GM20431 (cell line): Measurements from ENCODE around the gene MAML2.
"Not testable (repeated sequence)": the region's sequence is repeated elsewhere in the genome, so short reads cannot be mapped to it uniquely, and the experiment has no call there.

Experiments used
- in situ Hi-C: fragments of 300-500 bp; cut with MseI, MboI; formaldehyde crosslinking; loops from one replicate; pipeline ENCODE4 v1.15.0; 2020; ENCODE audit warnings: low sequenced_read_pairs; ENCODE audit not compliant: unreplicated experiment

Gene MAML2

DNA sequence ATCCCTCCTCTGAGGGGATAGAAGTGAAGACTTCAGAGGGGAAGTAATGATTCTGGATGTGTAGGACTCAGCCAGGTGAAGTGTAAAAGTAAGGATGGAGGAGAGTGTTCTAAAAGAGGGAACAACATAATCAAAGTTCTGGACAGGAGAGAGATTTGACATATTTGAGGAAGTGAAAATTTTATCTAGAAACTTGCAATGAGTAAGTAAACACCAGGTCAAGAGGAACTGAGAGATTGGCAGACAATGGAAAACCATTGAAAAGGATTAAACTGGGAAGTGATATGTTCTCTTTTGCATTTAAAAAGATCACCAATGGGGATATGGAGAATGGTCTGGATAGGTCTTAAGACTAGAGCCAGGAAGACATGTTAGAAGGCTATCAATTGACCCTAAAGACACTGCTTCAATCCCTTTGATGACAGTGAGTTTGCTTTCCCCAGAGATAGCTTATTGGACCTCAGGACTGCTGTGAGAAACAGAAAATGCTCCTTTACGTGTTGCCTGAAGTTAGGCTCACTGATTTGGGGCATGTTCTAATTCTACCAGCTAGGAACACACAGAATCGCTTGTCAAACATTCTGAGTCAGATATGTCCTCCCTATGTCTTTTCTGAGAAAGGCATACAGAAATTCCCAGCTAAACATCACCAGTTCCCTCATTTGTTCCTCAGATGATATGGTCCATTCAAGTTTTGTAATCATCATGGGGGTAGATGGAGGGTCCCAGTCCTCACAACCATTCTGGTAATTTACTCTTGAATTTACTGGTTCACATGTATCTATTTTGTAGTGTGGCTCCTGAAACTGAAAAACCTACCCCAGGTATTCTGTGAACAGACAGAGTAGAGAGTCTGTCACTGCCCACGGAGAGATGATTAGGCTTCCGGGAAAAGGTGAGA lies 144.9 kb downstream of the MAML2 start:
- in situ Hi-C loops = no loop called here

DNA sequence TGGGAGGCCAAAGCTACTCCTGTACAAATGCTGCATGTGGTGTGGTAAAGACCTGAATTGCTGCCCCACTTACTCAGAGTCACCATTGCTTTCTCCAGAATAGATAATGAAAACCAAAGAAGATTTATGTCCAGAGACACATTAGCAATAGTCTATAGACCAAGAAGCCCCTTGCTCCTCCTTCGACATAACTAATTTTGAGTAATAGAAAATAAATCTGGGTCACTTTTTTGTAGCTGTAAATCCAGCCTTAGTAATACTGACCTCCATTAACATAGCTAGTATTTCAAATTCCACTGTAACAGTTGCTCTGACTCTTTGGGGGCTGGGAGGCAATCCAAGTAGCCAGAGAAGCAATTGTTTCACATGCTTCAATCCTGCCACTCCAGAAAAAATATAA lies 145.9 kb downstream of the MAML2 start:
- in situ Hi-C loops = no loop called here

DNA sequence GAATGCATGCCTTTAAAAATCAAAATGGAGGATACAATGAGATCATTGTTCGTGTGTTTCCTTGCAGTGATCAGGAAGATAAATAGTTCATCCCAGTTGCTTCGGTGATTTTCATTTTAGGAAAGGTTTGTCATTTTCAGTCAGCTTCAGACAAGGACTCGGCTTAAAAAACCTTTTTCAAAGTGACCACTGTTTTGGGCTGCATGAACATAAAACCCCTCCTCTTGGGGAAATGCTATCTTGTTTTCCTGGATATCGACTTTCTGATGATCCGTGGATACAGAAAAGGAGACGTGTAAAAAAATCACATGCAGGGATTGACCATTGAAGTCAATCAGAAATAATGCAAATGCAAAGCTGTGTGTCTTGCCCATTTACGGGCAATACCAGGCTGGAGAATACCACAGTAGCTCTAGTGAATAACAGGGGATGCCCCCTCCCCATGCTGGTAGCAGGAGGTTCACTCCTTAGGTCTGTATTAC lies 146.8 kb downstream of the MAML2 start:
- in situ Hi-C loops = no loop called here

DNA sequence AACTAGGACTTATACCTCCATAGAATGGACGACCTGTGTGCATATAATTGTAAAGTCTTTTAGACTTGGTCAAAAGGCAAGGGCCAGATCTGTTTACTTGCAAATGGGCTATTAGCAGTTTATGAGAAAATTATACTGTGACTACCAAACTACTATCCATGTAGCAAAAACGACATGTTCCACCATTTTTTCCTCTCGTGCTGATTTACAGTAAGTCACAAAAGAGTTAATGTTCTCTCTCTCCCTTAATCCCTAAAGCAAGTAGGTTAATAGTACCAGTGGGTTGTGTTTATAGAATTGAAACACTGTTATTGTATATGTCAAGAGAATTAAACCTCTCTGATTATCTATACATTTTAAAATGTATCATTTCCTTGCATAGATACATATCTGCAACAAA lies 147.3 kb downstream of the MAML2 start:
- in situ Hi-C loops = no loop called here

DNA sequence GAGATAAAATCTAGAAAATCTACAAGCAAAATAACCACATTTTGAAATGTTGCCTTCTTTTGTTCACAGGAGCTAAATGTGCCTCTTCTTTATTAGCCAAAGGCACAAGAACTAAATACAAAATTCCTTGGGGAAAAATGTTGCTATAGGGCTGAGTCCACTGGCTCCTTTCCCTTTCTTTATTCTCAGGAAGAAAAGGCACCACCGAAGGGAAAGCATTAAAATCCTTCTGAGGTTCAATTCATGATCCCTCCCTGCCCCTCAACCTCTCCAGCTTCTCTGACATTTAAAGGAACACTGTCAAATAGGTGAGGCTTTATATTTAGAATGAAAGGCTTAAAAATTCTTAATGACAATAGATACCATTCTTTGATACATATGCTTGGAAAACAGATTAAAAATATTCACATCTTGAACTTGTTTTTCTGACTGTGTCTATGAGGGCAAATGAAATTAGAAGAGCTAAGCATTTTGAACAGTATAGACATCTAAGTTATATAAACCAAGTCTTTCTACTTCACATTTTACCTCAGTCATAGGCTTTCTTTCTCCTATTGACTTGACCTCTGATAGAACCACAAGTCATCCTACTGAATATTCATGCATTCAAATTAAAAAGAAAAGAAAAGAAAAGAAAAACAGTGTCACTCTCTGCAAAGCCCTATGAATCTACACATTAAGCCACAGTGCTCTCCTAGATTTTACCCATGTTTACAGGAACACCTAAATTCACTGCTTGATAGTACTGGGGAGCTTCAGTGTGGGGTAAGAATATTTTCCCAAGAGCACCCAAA lies 148.2 kb downstream of the MAML2 start:
- in situ Hi-C loops = no loop called here

DNA sequence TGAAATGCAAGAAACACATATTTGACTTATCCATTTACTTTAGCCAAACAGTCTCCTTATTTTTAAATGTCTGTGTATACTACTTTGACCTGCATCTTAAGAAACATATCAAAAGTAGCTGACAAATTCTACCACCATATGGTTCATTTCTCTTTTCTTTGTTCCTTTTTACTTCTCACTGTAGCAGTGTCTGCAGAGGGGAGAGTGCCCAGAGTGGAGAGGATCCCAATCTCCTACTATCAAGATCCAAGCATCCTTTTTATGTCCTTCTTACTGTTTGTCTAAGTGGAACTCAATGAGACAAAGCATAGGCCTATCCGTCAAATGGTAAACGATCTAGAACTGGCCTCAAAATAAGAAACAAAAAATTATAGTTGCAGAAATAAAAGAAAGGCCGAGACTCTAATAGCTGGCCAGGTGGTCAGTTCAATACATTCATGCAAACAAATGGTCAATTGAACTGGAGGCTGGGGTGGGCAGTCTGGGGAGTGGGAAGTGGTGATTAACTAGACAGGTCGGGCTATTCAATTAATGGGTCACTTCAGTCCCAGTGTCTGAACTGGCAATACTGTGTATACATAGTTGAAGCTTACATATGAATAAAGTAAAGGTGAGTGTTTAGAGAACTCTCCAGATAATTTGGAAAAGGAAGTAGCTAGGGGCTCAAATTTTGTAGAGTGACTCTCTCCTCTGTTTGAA lies 149.1 kb downstream of the MAML2 start:
- in situ Hi-C loops = no loop called here

DNA sequence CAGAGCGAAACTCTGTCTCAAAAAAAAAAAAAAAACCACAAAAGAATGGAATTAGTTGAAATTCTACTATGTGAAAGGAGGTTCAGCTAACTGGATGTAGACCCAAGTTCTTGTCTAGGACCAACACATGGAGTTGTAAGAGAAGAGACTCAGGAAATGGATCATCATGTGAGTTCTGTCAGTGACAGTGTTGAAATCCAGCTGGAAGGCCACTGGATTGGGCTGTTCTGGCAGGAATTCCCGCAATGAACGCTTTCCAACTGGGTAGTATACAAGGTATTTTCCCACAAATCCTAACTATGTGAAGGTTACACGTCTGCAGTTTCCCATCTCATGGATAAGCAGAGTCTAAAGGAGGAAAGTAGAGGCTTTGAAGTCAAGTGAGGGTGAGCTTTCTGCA lies 151.2 kb downstream of the MAML2 start:
- in situ Hi-C loops = no loop called here

DNA sequence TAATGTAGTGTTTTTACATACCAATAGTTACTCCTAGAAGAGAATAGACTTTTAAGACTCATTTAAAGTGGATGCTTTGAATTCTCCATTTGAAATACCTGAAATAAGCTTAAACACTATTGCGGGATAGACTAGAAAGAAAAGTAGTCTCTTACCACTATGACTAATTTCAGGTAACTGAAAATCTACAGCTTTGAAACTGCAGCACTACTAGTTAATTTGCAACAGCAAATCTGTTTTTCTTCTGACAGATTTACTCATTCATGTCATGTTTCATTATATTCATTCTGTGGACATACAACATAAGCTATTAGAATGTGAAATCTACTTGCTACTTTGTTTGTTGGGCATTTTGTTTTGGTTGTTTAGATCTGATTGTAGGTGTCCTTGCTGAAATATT lies 153.6 kb downstream of the MAML2 start:
- in situ Hi-C loops = no loop called here

DNA sequence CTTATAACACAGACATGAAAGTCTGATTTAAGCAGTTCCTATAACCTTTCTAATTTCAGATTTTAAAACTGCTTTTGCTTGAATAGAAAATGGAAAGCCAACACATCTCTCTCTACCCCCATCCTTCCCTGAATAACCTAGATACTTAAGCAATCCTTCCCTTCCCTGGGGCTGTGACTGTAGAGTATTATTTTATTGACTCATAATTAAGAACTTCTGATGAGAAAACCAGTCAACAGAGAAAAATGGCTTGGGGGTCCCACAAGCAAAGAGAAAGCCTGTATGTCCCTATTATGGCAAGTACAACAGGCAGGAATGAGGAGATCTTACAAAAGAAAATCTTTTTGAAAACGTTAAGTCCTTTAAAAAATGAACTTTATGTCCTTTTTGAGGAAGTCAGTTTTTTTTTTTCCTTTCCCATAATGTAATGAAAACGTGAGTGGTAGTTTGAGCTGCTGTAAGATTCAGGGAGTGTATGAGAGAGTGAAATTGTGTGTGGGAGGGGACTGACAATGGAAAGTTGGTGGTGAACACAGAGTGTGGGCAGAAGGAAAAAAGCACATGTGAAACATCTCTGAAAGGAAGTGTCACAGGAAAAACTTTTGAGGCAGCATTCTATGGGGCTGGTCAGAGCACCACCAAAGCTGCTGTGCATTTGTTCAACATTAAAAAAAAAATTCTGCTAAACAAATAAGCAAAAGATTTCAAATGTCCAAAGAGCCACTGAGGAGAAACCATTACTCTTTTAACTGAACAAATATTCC lies 154.6 kb downstream of the MAML2 start:
- in situ Hi-C loops = no loop called here

DNA sequence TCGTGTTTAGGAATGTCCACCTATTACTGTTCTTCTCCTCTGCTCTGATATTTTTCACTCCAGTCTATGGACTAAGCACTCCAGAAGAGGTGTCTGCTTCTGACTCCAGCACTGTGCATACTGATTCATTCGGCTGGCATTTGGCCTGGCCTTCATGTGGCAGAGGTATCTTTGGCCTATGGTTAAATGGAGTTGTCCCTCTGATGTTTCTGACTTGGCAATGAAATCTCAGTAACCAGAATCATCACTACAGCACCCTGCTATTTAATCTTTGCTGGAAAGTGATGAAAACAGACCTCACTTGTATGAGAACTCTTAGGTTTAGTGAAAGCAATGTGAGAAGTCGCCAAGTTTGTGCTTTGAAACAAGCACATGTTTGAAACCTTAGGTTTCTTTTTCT lies 155.2 kb downstream of the MAML2 start:
- in situ Hi-C loops = no loop called here

DNA sequence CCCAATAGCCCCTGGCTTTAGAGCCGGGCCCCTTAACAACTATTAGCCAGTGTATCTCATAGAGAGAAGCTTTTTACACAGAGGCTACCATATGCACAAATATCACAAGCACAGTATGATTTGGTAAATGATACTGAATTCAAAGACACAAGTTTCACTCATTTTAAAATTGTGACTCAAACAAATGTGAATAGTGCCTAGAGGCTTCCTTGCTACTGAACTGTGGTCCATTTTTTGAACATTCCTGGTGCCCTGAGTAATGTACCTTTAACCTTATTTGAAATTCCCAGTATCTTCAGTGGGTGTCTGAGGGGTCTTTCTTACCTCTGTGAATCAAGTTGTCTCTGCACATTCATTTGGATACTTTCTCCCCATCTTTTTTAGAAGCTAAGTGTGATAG lies 156.2 kb downstream of the MAML2 start:
- in situ Hi-C loops = no loop called here

DNA sequence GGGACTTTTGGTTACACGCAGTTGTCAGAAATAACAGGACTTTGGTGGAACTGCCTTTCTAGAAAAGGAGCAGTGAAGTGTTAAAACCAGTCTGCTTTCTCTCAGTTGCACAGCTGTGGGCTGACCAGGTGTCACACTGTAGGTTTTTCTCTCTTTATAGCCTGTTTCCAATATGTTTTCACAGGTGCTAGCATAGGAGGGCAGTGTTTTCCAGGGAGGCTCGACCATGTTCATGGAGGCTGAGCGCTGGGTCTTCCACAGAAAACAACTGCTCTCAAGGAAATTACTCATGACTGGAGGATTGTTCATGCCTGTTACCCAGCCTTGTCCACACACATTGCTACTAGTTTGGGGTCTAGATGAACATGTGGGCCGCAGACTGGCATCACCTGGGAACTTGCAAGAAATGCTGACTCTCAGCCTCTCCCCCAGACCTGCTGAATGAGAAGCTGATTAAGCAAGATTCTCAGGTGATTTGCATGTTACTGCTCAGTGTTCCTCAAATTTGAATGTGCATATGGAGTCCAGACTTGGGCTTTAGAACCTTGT lies 157.7 kb downstream of the MAML2 start:
- in situ Hi-C loops = no loop called here

DNA sequence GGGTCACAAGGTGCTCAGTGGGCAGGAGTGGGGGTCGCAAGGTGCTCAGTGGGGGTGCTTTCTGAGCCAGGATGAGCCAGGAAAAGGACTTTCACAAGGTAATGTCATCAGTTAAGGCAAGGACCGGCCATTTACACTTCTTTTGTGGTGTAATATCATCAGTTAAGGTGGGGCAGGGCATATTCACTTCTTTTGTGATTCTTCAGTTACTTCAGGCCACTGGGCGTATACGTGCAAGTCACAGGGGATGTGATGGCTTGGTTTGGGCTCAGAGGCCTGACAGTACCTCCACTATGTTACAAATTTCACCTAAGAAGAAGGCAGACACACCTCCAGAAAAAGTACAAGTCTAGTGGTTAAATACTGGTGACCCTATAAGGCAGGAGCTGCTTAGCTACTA lies 162.1 kb downstream of the MAML2 start:
- in situ Hi-C loops = not testable (repeated sequence)

DNA sequence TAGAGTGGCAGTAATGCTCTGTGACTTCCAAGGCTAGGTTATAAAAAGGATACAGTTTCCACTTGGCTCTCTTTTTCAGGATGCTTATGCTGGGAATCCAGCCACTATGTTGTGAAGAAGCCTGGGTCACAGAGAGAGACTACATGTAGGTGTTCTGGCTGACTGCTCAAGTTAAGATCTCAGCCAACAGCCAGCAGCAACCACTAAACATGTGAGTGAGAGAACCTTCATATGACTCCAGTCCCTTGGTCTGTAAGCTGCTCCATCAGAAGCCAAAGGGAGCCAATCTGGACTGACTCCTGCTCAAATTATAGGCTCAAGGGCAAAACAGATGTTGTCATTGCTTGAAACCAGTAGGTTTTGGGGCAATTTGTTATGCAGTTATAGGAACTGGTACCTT lies 162.7 kb downstream of the MAML2 start:
- in situ Hi-C loops = no loop called here

DNA sequence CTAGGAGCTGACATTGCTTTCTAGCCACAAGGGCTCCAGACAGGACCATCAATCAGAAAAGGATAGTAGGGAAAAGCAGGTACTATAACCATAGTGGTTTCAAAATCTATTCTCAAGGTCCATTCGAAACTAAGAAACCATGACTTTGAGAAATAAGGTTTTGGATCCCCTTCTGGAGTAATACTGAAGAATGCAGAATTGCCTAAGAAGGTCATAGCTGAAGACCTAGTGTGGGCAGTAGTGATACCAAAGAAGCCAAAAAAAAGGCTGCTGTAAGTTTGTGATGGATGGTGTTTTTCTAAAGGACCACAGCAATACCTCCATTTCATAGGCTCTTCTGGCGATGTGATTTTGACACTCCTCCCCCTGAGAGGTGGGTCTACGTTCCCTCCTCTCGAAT lies 163.1 kb downstream of the MAML2 start:
- in situ Hi-C loops = no loop called here

DNA sequence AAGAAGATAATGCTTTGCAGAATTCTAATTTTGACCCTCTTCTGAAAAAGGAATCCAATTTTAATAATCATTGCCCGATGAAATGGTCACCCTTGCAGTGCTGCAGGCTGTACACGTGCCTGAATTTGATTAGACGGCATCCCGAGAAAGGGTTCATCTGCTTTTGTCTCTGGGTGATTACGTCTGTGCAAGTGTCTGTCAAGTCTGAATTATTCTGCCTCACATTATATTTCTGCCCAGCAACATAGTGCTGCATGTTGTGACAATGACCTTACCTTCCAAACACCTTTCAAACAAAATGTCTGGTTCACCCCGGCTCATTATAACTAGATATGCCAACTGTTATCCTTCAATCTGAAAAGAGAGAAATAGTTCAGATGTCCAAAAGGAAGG lies 164.1 kb downstream of the MAML2 start:
- in situ Hi-C loops = no loop called here

DNA sequence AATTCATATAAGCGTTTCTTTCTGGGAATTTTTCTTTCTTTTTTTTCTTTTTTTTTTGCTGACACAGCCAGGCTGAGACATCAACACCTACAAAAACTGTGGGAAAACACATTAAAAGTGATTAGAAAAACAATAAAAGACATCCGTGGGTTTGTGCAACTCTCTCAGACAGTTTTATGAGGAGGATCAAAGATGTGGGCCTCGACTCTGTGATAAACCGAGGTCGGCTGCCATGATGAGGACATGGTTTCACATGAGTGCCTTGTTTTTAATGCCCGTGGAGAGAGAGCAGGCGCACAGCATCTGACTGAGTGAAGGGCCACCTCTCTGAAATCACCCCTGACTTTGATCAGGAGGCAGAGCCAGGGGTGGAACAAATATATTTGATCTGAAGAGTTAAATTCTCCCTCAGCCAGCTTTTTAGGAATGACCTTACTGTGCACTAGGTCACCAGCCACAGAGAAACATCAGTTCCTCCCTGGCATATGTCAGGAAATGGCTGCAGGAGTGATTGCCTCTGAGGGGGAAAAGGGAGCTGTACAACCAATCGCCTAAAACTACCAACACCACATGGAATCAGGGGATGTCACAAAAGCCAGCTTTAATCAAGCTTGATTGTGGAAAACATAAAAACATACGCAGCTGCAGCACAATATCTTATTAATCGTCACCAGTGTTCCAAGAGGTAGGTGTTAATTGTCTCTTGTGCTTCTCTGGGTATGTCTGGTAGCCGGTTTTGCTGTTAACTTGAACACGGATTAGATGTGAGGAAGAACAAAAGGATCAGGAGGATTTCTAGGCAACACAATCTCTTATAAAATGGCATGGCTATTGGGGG lies 164.7 kb downstream of the MAML2 start:
- in situ Hi-C loops = no loop called here

DNA sequence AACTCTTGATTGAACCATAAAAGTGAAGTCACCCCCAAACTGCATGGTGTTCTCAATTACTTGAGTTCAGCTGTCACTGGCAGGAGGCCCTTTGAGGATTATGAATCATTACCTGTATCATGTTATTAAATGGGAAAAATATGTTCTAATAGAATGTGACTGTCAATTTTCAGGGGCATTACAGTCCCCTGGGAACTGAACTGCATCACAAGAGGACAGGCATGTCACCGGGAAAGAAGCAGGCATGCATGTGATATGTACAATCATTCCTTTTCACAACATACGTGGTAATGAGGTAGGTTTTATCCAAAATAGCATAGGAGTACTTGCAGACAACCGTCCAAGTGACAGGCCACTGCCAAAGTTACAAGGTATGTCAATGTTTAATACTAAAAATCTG lies 165.8 kb downstream of the MAML2 start:
- in situ Hi-C loops = no loop called here

DNA sequence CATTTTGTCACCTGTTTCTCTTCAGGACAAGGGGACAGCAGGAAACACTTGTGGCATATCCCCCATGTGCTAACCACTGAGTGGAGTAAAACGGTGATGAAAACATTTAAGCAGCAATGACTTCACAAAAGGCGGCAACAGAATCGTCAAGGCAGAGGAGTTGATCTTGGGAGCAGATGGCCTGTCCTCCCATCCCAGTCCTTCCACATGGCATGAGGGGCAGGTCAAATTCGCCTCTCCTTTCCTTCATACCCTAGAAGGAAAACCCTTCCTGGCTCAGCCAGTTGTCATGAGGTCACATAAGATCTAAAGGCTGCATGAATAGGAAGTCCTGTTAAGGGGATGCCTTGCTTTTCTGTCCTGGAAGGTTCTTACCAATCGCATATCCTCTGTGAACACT lies 169.1 kb downstream of the MAML2 start:
- in situ Hi-C loops = no loop called here
